WTC11 (cell line): ENCODE results near the gene FAM131C.

Source experiments
- CBFB ChIP-seq: sonication (generic); formaldehyde crosslinking; IDR thresholded peaks from 2 replicates; pipeline ENCODE4 v1.8.1; 2022; ENCODE audit warnings: mild to moderate bottlenecking, low read depth, missing genetic modification reagents
- CREB1 ChIP-seq: sonication (generic); formaldehyde crosslinking; IDR thresholded peaks from 2 replicates; pipeline ENCODE4 v1.8.0; 2023; ENCODE audit warnings: mild to moderate bottlenecking, missing genetic modification reagents
- CREM ChIP-seq: sonication (generic); formaldehyde crosslinking; IDR thresholded peaks from 2 replicates; pipeline ENCODE4 v1.8.1; 2022; ENCODE audit warnings: mild to moderate bottlenecking, missing genetic modification reagents, moderate library complexity
- EMX1 ChIP-seq: fragments of 250-450 bp; sonication (Bioruptor Pico); IDR thresholded peaks from 2 replicates; pipeline ENCODE4 v1.8.0; 2021; ENCODE audit warnings: mild to moderate bottlenecking
- ETV6 ChIP-seq: sonication (generic); formaldehyde crosslinking; IDR thresholded peaks from 2 replicates; pipeline ENCODE4 v1.8.1; 2022; ENCODE audit warnings: mild to moderate bottlenecking, missing genetic modification reagents
- MYBL2 ChIP-seq: sonication (generic); formaldehyde crosslinking; IDR thresholded peaks from 2 replicates; pipeline ENCODE4 v1.8.1; 2023; ENCODE audit warnings: mild to moderate bottlenecking, moderate library complexity, missing genetic modification reagents
- NR1H2 ChIP-seq: sonication (generic); formaldehyde crosslinking; IDR thresholded peaks from 2 replicates; pipeline ENCODE4 v1.9.0; 2021; ENCODE audit warnings: mild to moderate bottlenecking, moderate library complexity, missing genetic modification reagents
- ZBTB21 ChIP-seq: sonication (generic); formaldehyde crosslinking; IDR thresholded peaks from 2 replicates; pipeline ENCODE4 v1.8.1; 2023; ENCODE audit warnings: mild to moderate bottlenecking, missing genetic modification reagents, borderline replicate concordance
- ZNF138 ChIP-seq: sonication (generic); formaldehyde crosslinking; conservative IDR thresholded peaks from 2 replicates; pipeline ENCODE4 v1.8.1; 2022; ENCODE audit warnings: mild to moderate bottlenecking, moderate library complexity, missing genetic modification reagents
- TF ChIP-seq, protein P1 (sequence below): fragments of 200-600 bp; IDR thresholded peaks from 2 replicates; pipeline ENCODE4 v1.8.0; 2022; ENCODE audit warnings: antibody characterized with exemption
- TF ChIP-seq, protein P2 (sequence below): sonication (generic); formaldehyde crosslinking; conservative IDR thresholded peaks from 2 replicates; pipeline ENCODE4 v1.8.1; 2022; ENCODE audit warnings: mild to moderate bottlenecking, missing genetic modification reagents
- TF ChIP-seq, protein P3 (sequence below): sonication (generic); formaldehyde crosslinking; IDR thresholded peaks from 2 replicates; pipeline ENCODE4 v1.8.0; 2023; ENCODE audit warnings: mild to moderate bottlenecking, missing genetic modification reagents
- TF ChIP-seq, protein P4 (sequence below): sonication (generic); formaldehyde crosslinking; IDR thresholded peaks from 2 replicates; pipeline ENCODE4 v1.8.1; 2023; ENCODE audit warnings: mild to moderate bottlenecking, missing genetic modification reagents, moderate library complexity

DNA sequence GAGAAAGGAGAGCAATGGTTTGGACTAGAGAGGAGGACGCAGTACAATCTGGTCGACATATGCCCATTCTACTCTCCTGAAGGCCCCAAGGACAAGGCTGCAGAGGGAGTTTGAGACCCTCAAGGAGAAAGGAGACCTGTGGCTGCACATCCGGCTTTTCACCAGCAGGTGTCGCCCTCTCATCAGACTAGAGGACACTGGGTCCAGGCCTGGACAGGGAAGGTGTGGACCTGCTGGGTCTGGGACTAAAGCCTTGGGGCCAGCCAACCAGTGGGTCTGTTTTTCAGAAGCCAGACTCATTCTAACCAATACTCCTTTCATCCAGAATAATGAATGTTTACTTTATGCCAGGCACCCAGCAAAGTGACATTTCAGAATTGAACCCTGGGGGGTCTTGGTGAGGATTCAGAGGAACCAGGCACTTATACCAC is 64.4 kb downstream of the FAM131C start:
- TF ChIP-seq, protein P1, sequence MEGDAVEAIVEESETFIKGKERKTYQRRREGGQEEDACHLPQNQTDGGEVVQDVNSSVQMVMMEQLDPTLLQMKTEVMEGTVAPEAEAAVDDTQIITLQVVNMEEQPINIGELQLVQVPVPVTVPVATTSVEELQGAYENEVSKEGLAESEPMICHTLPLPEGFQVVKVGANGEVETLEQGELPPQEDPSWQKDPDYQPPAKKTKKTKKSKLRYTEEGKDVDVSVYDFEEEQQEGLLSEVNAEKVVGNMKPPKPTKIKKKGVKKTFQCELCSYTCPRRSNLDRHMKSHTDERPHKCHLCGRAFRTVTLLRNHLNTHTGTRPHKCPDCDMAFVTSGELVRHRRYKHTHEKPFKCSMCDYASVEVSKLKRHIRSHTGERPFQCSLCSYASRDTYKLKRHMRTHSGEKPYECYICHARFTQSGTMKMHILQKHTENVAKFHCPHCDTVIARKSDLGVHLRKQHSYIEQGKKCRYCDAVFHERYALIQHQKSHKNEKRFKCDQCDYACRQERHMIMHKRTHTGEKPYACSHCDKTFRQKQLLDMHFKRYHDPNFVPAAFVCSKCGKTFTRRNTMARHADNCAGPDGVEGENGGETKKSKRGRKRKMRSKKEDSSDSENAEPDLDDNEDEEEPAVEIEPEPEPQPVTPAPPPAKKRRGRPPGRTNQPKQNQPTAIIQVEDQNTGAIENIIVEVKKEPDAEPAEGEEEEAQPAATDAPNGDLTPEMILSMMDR, result peak; percentile 98
- TF ChIP-seq ZNF138 (CRISPR knock-in tag) (no peak), CREM (CRISPR knock-in tag) (no peak), EMX1 (CRISPR knock-in tag) (no peak), CBFB (no peak), MYBL2 (CRISPR knock-in tag) (0 out of 2 replicates have a peak, but pooled peaks have one; percentile 27), NR1H2 (CRISPR knock-in tag) (no peak), ZBTB21 (CRISPR knock-in tag) (no peak), ETV6 (CRISPR knock-in tag) (no peak), CREB1 (CRISPR knock-in tag) (no peak)
- TF ChIP-seq, protein P2, sequence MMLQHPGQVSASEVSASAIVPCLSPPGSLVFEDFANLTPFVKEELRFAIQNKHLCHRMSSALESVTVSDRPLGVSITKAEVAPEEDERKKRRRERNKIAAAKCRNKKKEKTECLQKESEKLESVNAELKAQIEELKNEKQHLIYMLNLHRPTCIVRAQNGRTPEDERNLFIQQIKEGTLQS (CRISPR knock-in tag), result no peak
- TF ChIP-seq, protein P3, sequence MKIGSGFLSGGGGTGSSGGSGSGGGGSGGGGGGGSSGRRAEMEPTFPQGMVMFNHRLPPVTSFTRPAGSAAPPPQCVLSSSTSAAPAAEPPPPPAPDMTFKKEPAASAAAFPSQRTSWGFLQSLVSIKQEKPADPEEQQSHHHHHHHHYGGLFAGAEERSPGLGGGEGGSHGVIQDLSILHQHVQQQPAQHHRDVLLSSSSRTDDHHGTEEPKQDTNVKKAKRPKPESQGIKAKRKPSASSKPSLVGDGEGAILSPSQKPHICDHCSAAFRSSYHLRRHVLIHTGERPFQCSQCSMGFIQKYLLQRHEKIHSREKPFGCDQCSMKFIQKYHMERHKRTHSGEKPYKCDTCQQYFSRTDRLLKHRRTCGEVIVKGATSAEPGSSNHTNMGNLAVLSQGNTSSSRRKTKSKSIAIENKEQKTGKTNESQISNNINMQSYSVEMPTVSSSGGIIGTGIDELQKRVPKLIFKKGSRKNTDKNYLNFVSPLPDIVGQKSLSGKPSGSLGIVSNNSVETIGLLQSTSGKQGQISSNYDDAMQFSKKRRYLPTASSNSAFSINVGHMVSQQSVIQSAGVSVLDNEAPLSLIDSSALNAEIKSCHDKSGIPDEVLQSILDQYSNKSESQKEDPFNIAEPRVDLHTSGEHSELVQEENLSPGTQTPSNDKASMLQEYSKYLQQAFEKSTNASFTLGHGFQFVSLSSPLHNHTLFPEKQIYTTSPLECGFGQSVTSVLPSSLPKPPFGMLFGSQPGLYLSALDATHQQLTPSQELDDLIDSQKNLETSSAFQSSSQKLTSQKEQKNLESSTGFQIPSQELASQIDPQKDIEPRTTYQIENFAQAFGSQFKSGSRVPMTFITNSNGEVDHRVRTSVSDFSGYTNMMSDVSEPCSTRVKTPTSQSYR (CRISPR knock-in tag), result no peak
- TF ChIP-seq, protein P4, sequence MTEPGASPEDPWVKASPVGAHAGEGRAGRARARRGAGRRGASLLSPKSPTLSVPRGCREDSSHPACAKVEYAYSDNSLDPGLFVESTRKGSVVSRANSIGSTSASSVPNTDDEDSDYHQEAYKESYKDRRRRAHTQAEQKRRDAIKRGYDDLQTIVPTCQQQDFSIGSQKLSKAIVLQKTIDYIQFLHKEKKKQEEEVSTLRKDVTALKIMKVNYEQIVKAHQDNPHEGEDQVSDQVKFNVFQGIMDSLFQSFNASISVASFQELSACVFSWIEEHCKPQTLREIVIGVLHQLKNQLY (CRISPR knock-in tag), result no peak
